AG09319 (cell line): Measurements from ENCODE around the gene GPX7.

ENCODE experiments used
- DNase-seq: peaks from one replicate; pipeline ENCODE4 v3.0.0-alpha.2; 2010; ENCODE audit warnings: low read depth; ENCODE audit errors: extremely low read depth
- CTCF ChIP-seq: IDR thresholded peaks from 2 replicates; pipeline ENCODE4 v1.5.1; 2011; ENCODE audit warnings: low read depth, mild to moderate bottlenecking, inconsistent platforms, low read length, moderate library complexity

GPX7 gene

GRCh38 chr1:52629325-52629643 is 27.1 kb downstream of the GPX7 start:
- TF ChIP-seq CTCF = no peak
- no peak for DNase-seq

- DNase-seq = no peak
Measured at GRCh38 chr1:52629667-52630066, 27.5 kb downstream of the GPX7 start.

GRCh38 chr1:52631759-52632331 is 29.7 kb downstream of the GPX7 start:
- no peak for TF ChIP-seq CTCF
- no peak for DNase-seq

More at GRCh38 chr1:52629667-52630066, 27.5 kb downstream of the GPX7 start:
- no peak for TF ChIP-seq CTCF

- DNase-seq = no peak
- no peak for TF ChIP-seq CTCF
Measured at GRCh38 chr1:52632732-52633290, 30.6 kb downstream of the GPX7 start, which contains the start of gene SHISAL2A. Gene SHISAL2A, plus strand, starts transcription at chr1:52633168. Its CDS starts 326 bp downstream, at chr1:52633494.

- no peak for TF ChIP-seq CTCF
- DNase-seq = no peak
Measured at GRCh38 chr1:52633291-52633754, 31.2 kb downstream of the GPX7 start.

- no peak for TF ChIP-seq CTCF
- DNase-seq = no peak
Measured at GRCh38 chr1:52634111-52634510, 31.9 kb downstream of the GPX7 start.

- TF ChIP-seq CTCF = no peak
Measured at GRCh38 chr1:52635321-52636089, 33.3 kb downstream of the GPX7 start.

More at GRCh38 chr1:52635321-52636089, 33.3 kb downstream of the GPX7 start:
- no peak for DNase-seq
